ENCODE data around the gene SAXO2.
"Not testable (repeated sequence)": the region's sequence is repeated elsewhere in the genome, so short reads cannot be mapped to it uniquely, and the experiment has no call there.

Gene SAXO2

GRCh38 chr15:82286475-82286874 lies 23.9 kb downstream of the SAXO2 start:
- not testable (repeated sequence) for DNase-seq (ENCODE audit: low read depth)

DNA sequence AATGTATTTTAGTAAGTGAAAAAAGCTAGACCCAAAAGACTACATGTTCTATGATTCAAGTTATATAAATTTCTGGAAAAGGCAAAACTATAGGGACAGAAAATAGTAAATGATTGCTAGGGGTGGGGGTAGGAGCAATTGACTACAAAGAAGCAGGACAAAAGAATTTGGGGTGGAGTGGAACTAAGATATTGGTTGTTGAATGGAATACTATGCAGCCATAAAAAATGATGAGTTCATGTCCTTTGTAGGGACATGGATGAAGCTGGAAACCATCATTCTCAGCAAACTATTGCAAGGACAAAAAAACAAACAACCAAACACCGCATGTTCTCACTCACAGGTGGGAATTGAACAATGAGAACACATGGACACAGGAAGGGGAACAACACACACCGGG lies 25.6 kb downstream of the SAXO2 start:
- not testable (repeated sequence) for DNase-seq (ENCODE audit: low read depth)

- no peak for DNase-seq (ENCODE audit: low read depth)
Measured at GRCh38 chr15:82292271-82292670, 29.7 kb downstream of the SAXO2 start.

DNA sequence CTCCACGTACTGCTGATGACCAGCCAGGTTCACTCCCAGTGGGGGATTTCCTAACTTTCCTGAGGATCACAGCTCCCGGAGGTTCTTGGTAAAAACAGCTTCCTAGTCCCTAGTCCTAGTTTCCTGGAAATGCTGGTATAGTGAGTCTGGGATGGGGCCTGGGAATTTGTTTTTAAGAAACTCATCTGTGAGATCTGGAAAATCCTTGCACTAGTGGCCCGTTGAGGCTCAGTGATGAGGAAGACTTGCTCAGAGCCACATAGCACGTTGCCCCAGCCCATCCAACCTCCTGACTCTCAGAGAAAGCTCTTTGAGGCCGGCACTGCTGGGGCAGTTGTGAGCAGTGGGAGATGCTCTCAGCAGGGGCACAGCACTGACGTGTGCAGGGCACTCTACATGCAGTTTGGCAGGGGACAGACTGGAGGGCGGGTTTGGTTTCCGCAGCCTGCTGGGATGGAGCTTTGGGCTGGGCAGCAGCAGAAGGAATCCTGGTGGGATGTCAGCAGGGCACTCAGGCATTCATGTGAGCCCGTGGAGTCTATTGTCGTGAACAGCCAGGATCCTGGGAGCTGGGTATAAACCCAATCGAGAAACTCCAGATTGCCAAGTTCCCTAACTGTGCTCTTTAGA lies 31.6 kb downstream of the SAXO2 start:
- no peak for DNase-seq (ENCODE audit: low read depth)

DNA sequence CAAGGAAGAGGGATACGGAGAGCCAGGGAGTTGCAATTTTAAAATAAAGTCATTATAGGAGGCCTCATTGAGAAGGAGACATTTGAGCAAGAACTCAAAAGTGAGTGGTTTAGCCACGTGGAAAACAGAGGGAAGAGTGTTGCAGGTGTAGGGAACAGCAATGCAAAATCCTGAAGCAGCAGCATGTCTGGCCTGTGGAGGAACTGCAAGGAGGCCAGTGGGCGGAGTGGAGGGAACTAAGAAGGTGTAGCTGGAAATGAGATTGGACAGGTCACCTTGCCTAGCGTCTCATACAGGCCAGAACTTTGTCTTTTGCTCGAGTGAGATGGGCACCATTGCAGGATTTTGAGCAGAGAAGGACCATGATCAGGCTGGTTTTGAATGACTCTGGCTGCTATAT lies 34.9 kb downstream of the SAXO2 start:
- DNase-seq (ENCODE audit: low read depth), result no peak

DNA sequence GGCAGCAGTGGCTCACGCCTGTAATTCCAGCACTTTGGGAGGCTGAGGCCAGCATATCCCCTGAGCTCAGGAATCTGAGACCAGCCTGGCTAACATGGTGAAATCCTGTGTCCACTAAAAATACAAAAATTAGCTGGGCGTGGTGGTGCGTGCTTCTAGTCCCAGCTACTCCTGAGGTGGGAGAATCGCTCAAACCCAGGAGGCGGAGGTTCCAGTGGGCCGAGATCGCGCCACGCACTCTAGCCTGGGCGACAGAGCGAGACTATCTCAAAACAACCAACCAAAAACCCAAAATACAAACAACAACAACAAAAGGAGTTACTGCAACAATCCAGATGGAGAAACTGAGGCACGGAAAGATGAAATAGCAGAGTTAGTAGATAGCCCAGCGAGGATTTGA lies 35.4 kb downstream of the SAXO2 start:
- DNase-seq (ENCODE audit: low read depth), result no peak

- DNase-seq (ENCODE audit: low read depth), result no peak
Measured at GRCh38 chr15:82298520-82298919, 35.9 kb downstream of the SAXO2 start.

DNA sequence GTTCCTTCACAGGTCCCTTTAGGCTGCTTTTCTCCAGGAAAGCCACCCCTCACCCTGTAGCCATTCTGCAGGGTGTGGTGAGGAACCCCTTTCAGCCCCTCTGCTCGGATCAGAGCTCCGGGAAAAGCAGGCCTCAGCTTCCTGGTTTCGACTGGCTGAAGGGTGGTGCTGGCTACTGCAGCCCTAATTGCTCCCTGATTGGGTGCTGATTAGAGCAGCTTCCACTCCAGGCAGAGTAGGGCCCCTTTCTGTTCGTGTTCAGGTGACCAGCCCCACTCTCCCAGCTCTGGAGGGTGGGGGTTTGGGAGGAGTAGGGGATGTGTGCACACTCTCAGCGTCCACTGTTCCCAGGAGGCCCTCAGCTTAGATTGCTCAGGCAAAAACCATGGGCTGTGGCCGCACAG lies 36.9 kb downstream of the SAXO2 start:
- DNase-seq (ENCODE audit: low read depth), result not testable (repeated sequence)

- DNase-seq (ENCODE audit: low read depth), result not testable (repeated sequence)
Measured at GRCh38 chr15:82300326-82300725, 37.7 kb downstream of the SAXO2 start.

DNA sequence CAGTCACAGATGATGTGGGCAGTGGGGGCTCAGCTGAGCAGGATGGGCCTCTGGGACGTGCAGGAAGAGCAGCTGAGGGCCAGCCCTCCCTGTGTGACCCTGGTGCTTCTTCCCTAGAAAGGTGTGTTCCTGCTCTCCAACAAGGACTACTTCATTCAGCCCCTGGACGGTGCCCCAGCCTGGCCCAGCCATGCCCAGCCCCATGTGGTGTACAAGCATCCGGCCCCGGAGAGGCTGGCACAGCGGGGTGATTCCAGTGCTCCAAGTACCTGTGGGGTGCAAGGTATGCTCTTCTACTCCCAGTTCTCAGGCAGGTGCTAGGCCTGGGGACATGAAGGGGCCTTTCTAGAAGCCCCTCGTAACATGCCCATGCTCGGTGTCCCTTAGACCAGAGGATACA lies 38.3 kb downstream of the SAXO2 start:
- no peak for DNase-seq (ENCODE audit: low read depth)

DNA sequence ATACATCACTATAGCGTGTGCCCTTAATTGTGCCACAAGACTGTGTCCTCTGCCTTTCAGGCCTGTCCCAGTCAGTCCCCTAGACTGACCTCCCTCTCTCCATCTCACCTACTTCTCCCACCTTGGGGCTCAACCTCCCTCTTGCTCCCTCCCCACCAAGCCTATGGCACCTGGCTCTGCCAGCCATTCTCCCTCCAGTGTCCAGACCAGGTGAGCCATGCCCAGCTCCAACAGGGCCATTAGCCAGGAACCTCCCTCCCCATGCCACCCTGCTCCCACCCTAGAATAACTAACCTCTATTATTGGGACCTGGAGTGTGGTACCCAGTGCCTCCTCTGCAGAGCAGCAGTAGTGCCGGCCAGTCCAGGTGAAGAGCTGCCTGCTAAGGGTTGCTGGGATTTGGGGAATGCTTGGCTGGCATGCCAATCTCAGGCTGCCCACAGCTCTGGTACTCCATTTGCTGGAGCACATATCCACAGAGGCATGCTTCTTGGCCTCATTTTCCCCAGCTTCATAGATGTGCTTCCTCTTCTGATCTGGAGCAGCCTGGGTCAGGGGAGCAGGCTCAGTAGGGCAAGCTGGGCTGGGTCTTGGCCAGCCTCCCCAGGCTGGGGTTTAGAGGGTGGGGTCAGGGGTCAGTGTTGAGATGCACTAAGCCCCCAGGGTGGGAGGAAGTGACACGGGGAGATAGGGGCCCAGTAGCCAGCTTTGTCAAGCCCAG lies 38.8 kb downstream of the SAXO2 start:
- DNase-seq (ENCODE audit: low read depth), result no peak

DNA sequence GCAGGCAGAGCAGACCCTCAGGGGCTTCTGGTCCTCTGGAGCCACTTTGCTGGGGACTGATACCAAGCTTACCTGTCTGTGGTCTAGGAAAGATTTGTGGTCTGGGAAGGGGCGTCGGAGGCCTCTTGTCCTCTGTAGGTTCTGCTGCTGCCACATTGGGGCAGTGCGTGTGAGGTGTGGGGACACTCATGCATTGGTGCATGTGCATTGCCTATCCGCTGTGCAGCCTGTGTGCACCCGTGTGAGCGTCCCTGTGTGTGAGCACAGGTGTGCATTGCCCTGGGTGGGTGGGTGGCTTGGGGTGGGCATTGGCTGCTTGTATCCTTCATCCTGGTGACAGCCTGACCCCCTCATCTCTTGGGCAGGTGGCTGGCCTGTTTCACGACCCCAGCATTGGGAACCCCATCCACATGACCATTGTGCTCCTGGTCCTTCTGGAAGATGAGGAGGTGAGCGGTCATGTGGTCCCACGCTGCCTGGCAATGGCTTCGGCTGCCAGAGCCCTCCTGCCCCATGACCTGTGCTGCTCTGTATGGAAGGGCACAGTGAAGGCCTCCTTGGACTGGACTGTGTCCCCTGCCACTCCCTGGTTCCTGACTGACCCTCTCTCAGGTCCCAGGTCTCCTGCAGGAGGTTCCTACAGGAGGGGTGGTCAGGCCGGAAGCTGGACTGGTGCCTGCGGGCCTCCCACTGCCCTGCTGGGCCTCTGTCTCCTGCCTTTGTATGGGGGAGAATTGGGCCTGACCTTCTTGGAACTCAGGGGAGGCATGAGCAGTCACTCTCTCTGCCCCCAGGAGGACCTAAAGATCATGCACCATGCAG lies 41.5 kb downstream of the SAXO2 start:
- DNase-seq (ENCODE audit: low read depth), result no peak

- no peak for DNase-seq (ENCODE audit: low read depth)
Measured at GRCh38 chr15:82304778-82305090, 42.1 kb downstream of the SAXO2 start.

- no peak for DNase-seq (ENCODE audit: low read depth)
Measured at GRCh38 chr15:82305621-82306048, 43.0 kb downstream of the SAXO2 start.

DNA sequence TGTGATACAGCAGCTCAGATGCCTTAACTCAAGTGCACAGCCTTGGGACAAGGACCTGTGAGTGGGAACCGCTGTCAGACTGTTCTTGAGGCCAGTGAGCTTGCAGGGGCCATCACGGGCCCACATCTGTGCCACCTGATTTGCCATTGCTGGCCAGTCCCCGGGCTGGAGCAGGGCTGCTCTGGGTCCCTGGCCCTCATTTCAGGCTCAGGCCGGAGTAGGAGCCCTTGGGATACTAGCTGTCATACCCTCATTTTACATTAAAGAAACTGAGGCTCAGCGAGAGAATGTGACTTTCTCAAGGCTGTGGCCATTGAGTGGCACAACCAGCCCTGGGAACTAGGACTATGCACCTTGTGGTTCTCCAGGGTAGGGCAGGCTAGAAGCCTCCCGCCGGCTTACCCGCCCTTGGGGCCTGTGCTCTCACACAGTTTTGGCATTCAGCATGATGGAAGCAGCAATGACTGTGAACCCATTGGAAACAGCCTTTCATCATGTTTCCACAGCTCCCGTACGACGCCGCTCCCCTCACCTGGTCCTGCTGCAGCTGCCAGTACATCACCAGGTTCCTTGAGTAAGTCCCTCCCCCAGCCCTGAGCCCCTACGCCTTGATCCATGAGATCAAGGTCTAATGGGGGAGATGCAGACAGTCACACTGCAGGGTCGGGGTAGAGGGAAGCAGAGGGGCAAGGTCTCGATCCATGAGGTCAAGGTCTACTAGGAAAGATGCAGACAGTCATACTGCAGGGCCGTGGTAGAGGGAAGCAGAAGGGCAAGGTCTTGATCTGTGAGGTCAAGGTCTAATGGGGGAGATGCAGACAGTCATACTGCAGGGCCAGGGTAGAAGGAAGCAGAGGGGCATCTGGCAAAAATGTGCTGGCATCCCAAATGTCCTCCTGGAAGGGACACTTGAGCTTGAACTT lies 44.4 kb downstream of the SAXO2 start:
- no peak for DNase-seq (ENCODE audit: low read depth)

DNA sequence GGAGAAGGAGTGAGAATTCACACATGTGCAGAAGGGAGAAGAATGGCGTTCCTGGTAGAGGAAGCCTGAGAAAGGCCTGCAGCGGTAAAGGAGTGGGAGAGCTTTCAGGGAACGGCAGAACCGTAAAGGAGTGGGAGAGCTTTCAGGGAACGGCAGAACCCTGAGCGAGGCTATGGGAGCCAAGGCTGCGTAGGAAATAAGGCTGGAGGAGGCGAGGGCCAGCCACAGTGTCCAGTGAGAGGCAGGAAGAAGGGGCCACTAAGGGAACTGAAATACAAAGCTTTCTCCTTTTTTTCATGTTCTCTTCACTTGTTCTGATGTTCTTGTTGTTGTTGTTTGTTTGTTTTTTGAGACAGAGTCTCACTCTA lies 45.1 kb downstream of the SAXO2 start:
- no peak for DNase-seq (ENCODE audit: low read depth)

DNA sequence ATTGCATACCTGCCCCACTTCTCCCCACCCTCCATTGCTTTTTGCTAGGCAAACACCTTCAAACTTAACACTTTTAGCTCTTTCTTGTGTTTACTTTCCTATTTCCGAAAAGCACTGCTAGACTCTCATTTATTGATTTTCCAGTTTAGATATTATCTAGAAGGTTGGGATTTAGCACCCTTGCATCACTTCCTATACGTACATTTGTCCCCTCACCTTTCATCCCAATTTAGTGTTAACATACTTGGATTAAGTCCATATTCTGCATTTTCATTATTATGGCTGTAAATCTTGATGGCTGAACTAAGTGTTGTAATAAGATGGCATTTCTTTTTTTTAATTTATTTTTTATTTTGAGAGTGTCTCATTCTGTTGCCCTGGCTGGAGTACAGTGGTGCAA lies 47.2 kb downstream of the SAXO2 start:
- no peak for DNase-seq (ENCODE audit: low read depth)

- not testable (repeated sequence) for DNase-seq (ENCODE audit: low read depth)
Measured at GRCh38 chr15:82311321-82311720, 48.7 kb downstream of the SAXO2 start.

DNA sequence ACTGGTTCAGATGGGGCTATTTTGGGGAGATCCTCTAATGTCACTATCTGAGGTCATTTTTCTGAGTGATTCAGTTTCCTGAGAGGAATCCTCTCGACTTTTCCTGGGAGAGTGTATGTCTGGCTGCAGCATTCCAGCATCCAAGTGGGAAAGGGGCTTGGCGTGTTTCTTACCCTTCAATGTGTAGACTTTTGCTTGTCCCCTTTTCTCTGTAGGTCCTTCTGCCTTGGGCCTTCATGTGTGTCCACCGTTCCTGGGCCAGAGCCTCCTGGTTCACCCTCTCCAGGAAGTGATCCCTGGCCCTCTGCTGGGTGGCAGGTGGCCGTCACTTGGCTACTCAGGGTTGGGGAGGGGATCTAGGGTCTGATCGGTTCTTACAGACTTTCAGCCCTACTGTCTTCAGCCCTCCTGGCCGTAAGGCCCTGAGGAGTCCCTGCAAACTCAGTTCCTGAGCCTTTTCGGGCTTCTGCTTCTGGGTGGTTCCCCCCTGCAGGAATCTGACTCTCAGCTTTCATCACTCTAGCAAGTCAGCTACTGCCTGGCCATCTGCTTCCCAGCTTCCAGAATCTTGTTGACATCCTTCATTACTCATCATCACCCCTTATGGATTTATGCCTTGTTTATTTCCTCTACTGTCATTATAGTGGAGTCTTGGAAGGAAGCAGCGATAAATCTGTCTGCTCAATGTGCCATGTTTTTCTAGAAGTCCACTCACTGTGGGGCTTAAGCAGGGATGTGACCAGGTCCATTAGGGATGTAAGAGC lies 50.1 kb downstream of the SAXO2 start:
- DNase-seq (ENCODE audit: low read depth), result no peak

DNA sequence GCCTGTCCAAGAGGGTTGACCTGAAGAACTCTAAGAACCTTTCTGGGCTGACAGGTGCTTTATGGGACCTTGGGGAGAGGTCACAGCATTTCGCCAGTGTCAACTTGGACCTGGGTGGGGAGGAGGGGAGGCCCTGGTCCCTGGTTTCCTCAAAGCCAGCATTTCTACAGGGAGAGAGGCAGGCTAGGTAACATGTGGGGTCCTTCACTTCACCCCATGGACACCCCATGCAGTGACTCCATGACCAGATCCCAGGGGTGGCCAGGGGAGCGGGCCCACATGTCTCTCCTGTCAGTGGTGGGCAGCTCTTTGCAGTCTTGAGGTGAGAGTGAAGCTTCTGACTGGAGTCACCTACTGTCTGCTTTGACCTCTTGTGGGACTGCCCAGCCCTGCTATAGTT lies 50.8 kb downstream of the SAXO2 start:
- no peak for DNase-seq (ENCODE audit: low read depth)

Data from T-helper 22 cell (primary cell).